Fibroblast of villous mesenchyme (primary cell): ENCODE data around the gene SOCS1. TPM values are rescaled to one million over a fixed set of nuclear protein-coding genes. Genes with fewer than 3 reads are reported as not detected.
"Not testable (repeated sequence)": the region's sequence is repeated elsewhere in the genome, so short reads cannot be mapped to it uniquely, and the experiment has no call there.

Experiments used
- DNase-seq: peaks from one replicate; pipeline ENCODE4 v3.0.0-alpha.2; 2010; ENCODE audit warnings: low read depth
- H3K4me3 ChIP-seq: 2 replicates; pipeline ENCODE4 v1.5.1; 2011; ENCODE audit warnings: low read depth, mild to moderate bottlenecking, low read length
- total RNA-seq: library from RNA; depleted of rRNA; stranded (reverse); fragments of >200 nt; gene quantifications from 2 replicates; pipeline ENCODE4 v1.2.3, GENCODE V29; 2012
- TF ChIP-seq, protein P1 (sequence below): IDR thresholded peaks from 2 replicates; pipeline ENCODE4 v1.5.1; 2012; ENCODE audit warnings: low read depth, mild to moderate bottlenecking, low read length; ENCODE audit not compliant: insufficient read depth

The SOCS1 gene
- total RNA-seq, 1 donor = 29.4 TPM

GRCh38 chr16:11295672-11296071 is 39.7 kb upstream of the SOCS1 start:
- H3K4me3 ChIP-seq = no peak overlapping the region
- DNase-seq = no peak
- TF ChIP-seq, protein P1, sequence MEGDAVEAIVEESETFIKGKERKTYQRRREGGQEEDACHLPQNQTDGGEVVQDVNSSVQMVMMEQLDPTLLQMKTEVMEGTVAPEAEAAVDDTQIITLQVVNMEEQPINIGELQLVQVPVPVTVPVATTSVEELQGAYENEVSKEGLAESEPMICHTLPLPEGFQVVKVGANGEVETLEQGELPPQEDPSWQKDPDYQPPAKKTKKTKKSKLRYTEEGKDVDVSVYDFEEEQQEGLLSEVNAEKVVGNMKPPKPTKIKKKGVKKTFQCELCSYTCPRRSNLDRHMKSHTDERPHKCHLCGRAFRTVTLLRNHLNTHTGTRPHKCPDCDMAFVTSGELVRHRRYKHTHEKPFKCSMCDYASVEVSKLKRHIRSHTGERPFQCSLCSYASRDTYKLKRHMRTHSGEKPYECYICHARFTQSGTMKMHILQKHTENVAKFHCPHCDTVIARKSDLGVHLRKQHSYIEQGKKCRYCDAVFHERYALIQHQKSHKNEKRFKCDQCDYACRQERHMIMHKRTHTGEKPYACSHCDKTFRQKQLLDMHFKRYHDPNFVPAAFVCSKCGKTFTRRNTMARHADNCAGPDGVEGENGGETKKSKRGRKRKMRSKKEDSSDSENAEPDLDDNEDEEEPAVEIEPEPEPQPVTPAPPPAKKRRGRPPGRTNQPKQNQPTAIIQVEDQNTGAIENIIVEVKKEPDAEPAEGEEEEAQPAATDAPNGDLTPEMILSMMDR = no peak

DNA sequence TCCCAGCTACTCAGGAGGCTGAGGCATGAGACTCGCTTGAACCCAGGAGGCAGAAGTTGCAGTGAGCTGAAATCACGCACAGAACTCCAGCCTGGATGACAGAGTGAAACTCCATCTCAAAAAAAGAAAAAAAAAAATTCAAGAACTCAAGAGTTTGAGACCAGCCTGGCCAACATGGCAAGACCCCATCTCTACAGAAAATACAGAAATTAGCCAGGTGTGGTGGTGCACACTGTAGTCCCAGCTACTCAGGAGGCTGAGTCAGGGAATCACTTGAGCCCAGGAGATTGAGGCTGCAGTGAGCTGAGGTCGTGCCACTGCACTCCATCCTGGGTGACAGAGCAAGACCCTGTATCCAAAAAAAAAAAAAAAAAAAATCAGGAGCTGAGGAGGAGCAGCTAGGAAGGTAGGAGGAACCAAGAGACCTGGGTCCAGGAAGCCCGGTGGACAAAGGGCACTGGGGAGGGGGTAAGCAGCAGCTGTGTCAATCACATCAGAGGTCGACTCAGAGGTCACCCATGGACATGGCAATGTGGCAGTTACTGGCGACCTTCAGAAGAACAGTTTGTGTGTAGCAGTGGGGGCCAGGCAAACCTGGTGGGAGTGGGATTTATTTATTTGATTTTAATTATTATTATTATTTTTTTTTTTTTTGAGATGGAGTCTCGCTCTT is 36.2 kb upstream of the SOCS1 start:
- TF ChIP-seq, protein P1 = no peak
- DNase-seq = no peak

GRCh38 chr16:11291091-11291703 is 35.2 kb upstream of the SOCS1 start:
- no peak for DNase-seq

More for the DNA sequence above, 36.2 kb upstream of the SOCS1 start:
- no peak overlapping the region for H3K4me3 ChIP-seq

GRCh38 chr16:11290102-11290893 is 34.3 kb upstream of the SOCS1 start:
- DNase-seq = no peak
- TF ChIP-seq, protein P1 = no peak
- H3K4me3 ChIP-seq = no peak overlapping the region

More at GRCh38 chr16:11291091-11291703, 35.2 kb upstream of the SOCS1 start:
- TF ChIP-seq, protein P1 = no peak
- no peak overlapping the region for H3K4me3 ChIP-seq

GRCh38 chr16:11289696-11290095 is 33.7 kb upstream of the SOCS1 start:
- not testable (repeated sequence) for H3K4me3 ChIP-seq

DNA sequence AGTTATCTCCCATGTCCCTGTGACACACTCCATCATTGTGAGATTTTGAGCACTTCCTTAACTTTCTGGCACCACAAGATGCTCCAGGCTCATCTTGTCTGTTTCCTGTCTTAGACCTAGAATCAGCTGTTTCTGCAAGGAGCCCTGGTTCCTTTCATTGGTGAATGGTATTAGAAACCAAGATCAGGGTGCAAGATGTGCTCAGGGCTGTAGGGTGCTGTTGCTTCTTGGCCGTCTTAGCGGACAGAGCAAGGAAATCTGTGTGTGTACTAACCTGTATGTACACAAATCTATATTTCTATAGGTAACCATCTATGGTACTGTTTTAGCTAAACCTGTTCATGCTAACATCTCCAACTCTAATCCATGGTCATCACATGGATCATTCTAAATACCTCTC is 33.2 kb upstream of the SOCS1 start:
- DNase-seq = no peak
- no peak overlapping the region for H3K4me3 ChIP-seq
- TF ChIP-seq, protein P1 = no peak

More at GRCh38 chr16:11289696-11290095, 33.7 kb upstream of the SOCS1 start:
- not testable (repeated sequence) for DNase-seq

GRCh38 chr16:11285842-11286241 is 29.8 kb upstream of the SOCS1 start:
- no peak overlapping the region for H3K4me3 ChIP-seq
- TF ChIP-seq, protein P1 = no peak
- no peak for DNase-seq
